Measurements from ENCODE around the gene RNF168. TPM values are rescaled to one million over a fixed set of nuclear protein-coding genes. Genes with fewer than 3 reads are reported as not detected.
"Not testable (repeated sequence)": the region's sequence is repeated elsewhere in the genome, so short reads cannot be mapped to it uniquely, and the experiment has no call there.

Gene RNF168
- total and polyA plus RNA-seq, 2 donors: 8.2 to 20.6 TPM

DNA sequence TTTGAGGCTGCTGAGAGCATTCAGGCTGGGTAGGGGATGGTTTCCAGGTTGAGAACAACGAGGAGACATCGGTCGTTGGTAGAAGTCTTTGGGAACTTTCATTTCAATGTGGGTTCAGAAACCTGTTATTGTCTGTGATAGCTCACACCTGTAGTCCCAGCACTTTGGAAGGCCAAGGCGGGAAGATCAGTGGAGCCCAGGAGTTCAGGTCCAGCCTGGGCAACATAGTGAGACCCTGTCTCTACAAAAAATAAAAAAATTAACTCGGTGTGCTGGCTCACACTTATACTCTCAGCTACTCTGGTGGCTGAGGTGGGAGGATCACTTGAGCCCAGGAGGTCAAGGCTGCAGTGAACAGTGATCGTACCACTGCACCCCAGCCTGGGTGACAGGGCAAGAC is 988 bp upstream of the RNF168 start:
- Histone ChIP-seq H3K4me1 (ENCODE audit: insufficient read depth) (no peaks in the 10 kb centered on the region), H3K4me3 (ENCODE audit: low read depth, low read length) (no peak overlapping the region), H3K27ac (ENCODE audit: low read depth) (no peak overlapping the region), H3K36me3 (ENCODE audit: insufficient read depth) (no peaks in the 10 kb centered on the region)
- no peak for DNase-seq (ENCODE audit: extremely low spot score)
- 94% methylated on average over 6 of the region's 6 CpGs for WGBS

DNA sequence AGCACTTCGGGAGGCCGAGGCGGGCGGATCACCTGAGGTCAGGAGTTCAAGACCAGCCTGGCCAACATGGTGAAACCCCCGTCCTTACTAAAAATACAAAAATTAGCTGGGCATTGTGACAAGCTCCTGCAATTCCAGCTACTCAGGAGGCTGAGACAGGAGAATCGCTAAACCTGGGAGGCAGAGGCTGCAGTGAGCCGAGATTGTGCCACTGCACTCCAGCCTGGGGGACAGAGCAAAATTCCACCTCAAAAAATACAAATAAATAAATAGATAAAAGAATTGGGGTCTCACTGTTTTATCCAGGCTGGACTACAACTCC is 470 bp upstream of the RNF168 start:
- H3K4me1 ChIP-seq (ENCODE audit: insufficient read depth); DNase-seq (ENCODE audit: extremely low spot score); H3K36me3 ChIP-seq (ENCODE audit: insufficient read depth): not testable (repeated sequence)
- H3K4me3 ChIP-seq (ENCODE audit: low read depth, low read length): peak overlapping the region; percentile 87
- WGBS: 24% methylated on average over 7 of the region's 7 CpGs
- H3K27ac ChIP-seq (ENCODE audit: low read depth): peak overlapping the region; percentile 95

DNA sequence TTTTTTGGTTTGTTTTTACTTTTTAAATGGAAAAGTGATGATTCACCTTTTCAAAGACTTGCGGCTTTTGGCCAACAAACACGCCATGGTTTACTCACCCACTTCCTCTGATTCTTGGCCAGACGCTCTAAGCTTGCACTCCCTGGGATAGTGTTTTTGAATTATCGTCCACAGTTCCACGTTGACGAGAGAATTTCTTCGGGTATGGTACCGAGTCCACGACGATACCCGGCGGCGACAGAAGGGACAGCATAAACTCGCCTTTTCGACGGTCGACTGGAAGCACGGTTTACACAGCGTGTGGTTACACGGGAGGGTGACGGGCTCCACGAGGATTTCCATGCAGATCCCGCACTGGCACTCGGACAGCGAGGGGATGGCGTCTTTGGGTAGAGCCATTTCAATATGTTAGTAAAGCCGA is 783 bp downstream of the RNF168 start:
- peak; percentile 29 for DNase-seq (ENCODE audit: extremely low spot score)
- H3K27ac ChIP-seq (ENCODE audit: low read depth): peak overlapping the region; percentile 95
- WGBS: under 1% methylated on average over 27 of the region's 27 CpGs
- no peaks in the 10 kb centered on the region for H3K4me1 ChIP-seq (ENCODE audit: insufficient read depth)
- H3K4me3 ChIP-seq (ENCODE audit: low read depth, low read length): peak overlapping the region; percentile 87
- H3K36me3 ChIP-seq (ENCODE audit: insufficient read depth): no peaks in the 10 kb centered on the region

DNA sequence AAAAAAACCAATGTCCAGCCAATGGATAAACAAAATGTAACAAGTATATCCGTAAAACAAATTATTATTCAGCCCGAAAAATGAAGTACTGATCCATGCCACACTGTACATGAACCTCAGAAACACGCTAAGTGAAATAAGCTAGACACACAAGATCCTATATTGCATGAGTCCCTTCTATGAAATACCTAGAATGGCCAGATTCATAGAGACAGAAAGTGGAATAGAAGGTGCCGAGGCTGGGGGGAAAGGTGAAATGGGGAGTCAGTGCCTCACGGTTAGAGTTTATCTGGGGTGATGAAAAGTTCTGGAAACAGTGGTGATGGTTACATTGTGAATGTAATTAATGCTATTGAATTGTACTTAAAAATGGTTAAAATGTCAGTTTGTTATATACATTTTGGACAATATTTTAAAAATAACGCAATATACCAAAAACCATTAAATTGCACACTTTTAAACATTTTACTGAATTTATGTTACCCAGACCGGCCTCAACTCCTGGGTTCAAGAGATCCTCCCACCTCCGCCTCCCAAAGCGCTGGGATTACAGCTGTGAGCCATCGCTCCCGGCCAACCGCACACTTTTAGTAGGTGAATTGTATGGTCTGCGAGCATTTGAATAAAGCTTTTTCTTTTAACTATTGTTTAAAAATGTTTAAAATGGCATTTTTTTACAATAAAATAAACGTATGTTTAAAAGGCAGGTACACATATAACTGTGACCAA is 2.1 kb downstream of the RNF168 start:
- no peak for DNase-seq (ENCODE audit: extremely low spot score)
- Histone ChIP-seq H3K4me3 (ENCODE audit: low read depth, low read length) (peak overlapping the region; percentile 87), H3K27ac (ENCODE audit: low read depth) (no peak overlapping the region), H3K36me3 (ENCODE audit: insufficient read depth) (peaks cover 1% of the 10 kb centered on the region), H3K4me1 (ENCODE audit: insufficient read depth) (no peaks in the 10 kb centered on the region)
- 7% methylated on average over 14 of the region's 14 CpGs for WGBS

DNA sequence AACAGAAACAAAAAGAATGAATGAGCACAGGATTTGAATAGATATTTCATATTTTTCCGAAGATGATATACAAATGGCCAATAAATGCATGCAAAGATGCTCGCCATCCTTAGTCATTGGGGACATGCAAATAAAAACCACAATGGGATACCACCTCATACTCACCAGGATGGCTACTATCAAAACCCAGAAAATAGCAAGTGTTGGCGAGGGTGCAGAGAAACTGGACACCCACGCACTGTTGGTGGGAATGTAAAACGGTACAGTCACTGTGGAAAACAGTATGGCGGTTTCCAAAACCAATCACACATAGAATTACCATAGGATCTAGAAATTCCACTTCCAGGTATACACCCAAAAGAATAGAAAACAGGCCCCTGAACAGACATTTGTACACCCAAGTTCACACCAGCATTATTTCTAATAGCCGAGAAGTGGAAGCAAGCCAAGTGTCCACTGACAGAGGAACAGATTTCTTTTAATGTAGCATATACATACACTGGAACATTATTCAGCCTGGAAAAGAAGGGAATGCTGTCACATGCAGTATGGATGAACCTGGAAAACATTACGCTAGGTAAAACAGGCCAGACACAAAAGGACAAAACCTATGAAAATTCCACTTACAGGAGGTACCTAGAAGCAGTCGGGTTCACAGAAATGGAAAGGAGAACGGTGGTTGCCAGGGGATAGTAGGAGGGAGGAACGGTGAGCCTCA is 3.6 kb downstream of the RNF168 start:
- H3K36me3 ChIP-seq (ENCODE audit: insufficient read depth): peaks cover 2% of the 10 kb centered on the region
- 71% methylated on average over 11 of the region's 11 CpGs for WGBS
- H3K4me3 ChIP-seq (ENCODE audit: low read depth, low read length): peak overlapping the region; percentile 32
- no peaks in the 10 kb centered on the region for H3K4me1 ChIP-seq (ENCODE audit: insufficient read depth)
- no peak overlapping the region for H3K27ac ChIP-seq (ENCODE audit: low read depth)
- DNase-seq (ENCODE audit: extremely low spot score): no peak

DNA sequence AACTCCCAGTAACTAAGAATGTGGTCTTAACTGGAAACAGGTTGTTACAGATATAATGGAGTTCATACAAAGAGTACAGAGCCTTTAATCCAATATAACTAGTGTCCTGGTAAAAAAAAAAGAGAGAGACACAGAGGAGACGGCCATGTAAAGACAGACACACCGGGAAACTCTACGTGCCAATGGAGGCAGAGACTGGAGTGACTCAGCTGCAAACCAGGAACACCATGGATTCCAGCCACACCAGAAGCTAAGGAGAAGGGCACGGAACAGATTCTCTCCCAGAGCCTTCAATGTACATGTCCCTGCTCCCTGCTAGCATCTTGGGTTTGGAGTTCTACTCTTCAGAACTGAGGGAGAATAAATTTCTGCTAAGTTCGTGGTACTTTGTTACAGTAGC is 4.5 kb downstream of the RNF168 start:
- 81% methylated on average over 5 of the region's 5 CpGs for WGBS
- no peak for DNase-seq (ENCODE audit: extremely low spot score)
- Histone ChIP-seq H3K36me3 (ENCODE audit: insufficient read depth) (peaks cover 2% of the 10 kb centered on the region), H3K4me1 (ENCODE audit: insufficient read depth) (no peaks in the 10 kb centered on the region), H3K27ac (ENCODE audit: low read depth) (no peak overlapping the region), H3K4me3 (ENCODE audit: low read depth, low read length) (no peak overlapping the region)

DNA sequence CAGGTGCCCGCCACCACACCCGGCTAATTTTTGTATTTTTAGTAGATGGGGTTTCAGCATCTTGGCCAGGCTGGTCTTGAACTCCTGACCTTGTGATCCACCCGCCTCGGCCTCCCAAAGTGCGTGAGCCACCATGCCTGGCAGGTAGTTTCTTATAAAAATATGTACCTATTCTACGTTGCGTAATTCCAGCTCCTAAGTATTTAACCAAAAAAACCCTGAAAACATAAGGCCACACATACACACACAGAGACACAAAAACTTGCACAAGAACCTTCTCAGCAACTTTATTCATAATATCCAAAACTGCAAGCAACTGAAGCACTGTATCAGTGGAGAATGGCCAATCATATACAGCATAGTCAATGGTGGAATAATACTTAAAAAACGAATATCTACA is 5.3 kb downstream of the RNF168 start:
- no peak overlapping the region for H3K4me3 ChIP-seq (ENCODE audit: low read depth, low read length)
- H3K36me3 ChIP-seq (ENCODE audit: insufficient read depth): peaks cover 2% of the 10 kb centered on the region
- no peak for DNase-seq (ENCODE audit: extremely low spot score)
- no peak overlapping the region for H3K27ac ChIP-seq (ENCODE audit: low read depth)
- 96% methylated on average over 8 of the region's 8 CpGs for WGBS
- no peaks in the 10 kb centered on the region for H3K4me1 ChIP-seq (ENCODE audit: insufficient read depth)

DNA sequence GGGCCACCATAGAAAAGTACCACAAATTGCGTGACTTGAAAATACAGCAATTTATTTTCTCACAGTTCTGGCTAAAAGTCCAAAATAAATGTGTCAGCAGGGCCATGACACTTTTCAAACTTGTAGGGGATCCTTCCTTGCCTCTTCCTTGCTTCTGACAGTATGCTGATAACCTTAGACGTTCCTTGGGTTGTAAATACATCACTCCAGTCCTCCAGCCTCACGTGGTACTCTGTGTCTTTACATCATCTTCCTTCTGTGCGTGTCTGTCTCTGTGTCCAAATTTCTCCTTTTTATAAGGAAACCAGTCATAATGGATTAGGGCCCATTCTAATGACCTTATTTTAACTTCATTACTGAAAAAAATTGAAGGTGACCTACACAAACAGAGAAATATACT is 7.4 kb downstream of the RNF168 start:
- Histone ChIP-seq H3K4me3 (ENCODE audit: low read depth, low read length) (no peak overlapping the region), H3K27ac (ENCODE audit: low read depth) (no peak overlapping the region), H3K36me3 (ENCODE audit: insufficient read depth) (peaks cover 2% of the 10 kb centered on the region), H3K4me1 (ENCODE audit: insufficient read depth) (no peaks in the 10 kb centered on the region)
- no peak for DNase-seq (ENCODE audit: extremely low spot score)
- 85% methylated on average over 4 of the region's 4 CpGs for WGBS

DNA sequence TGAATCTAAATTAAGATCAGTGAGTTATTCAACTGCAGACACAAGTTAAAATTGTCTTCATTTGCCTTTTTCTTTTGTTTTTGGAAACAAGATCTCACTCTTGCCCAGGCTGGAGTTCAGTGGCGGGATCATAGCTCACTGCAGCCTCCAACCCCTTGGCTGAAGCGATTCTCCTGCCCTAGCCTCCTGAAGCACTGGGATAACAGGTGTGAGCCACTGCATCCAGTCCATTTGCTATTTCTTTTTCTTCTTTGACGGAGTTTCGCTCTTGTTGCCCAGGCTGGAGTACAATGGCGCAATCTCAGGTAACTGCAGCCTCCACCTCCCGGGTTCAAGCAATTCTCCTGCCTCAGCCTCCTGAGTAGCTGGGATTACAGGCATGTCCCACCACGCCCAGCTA is 10.3 kb downstream of the RNF168 start:
- Histone ChIP-seq H3K4me3 (ENCODE audit: low read depth, low read length) (no peak overlapping the region), H3K27ac (ENCODE audit: low read depth) (no peak overlapping the region), H3K4me1 (ENCODE audit: insufficient read depth) (no peaks in the 10 kb centered on the region), H3K36me3 (ENCODE audit: insufficient read depth) (peaks cover 2% of the 10 kb centered on the region)
- DNase-seq (ENCODE audit: extremely low spot score): no peak
- 98% methylated on average over 7 of the region's 7 CpGs for WGBS

DNA sequence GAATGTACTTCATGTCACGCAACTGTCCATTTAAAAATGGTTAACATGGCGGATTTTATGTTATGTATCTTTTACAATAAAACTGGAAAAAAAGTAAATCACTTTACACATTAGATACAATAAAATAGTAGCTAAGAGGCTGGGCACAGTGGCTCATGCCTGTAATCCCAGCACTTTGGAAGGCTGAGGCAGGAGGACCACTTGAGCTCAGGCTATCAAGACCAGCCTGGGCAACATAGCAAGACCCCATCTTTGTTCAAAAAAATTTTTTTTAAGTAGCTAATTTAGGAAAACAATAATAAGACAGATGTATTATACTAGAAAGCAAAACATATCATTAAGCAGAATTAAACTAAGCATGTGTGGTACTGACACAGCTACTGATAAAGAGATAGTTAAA is 11.5 kb downstream of the RNF168 start:
- Histone ChIP-seq H3K27ac (ENCODE audit: low read depth) (no peak overlapping the region), H3K36me3 (ENCODE audit: insufficient read depth) (peaks cover 2% of the 10 kb centered on the region), H3K4me1 (ENCODE audit: insufficient read depth) (no peaks in the 10 kb centered on the region), H3K4me3 (ENCODE audit: low read depth, low read length) (no peak overlapping the region)
- no peak for DNase-seq (ENCODE audit: extremely low spot score)
- WGBS: 97% methylated on average over 2 of the region's 2 CpGs

DNA sequence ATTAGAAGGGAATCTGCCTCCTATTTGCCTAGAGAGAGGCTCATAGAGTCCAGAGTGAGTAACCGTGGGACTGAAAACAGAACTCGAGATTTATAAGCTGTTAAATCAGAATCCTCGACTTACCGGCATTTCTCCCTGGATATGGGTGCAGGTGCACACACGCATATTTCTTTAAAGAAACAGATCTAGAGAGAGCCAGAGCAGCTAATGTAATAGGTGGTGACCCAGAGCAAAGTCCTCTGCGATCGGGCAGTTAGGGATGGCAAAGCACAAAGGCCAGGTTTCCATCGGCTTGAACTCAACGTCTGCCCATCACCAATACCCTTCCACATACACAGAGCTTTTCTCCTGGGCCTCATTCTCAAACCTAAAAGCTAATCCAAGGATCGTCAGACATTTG is 13.8 kb downstream of the RNF168 start:
- no peak overlapping the region for H3K27ac ChIP-seq (ENCODE audit: low read depth)
- no peak overlapping the region for H3K4me3 ChIP-seq (ENCODE audit: low read depth, low read length)
- WGBS: 92% methylated on average over 10 of the region's 10 CpGs
- DNase-seq (ENCODE audit: extremely low spot score): no peak
- no peaks in the 10 kb centered on the region for H3K36me3 ChIP-seq (ENCODE audit: insufficient read depth)
- H3K4me1 ChIP-seq (ENCODE audit: insufficient read depth): no peaks in the 10 kb centered on the region

DNA sequence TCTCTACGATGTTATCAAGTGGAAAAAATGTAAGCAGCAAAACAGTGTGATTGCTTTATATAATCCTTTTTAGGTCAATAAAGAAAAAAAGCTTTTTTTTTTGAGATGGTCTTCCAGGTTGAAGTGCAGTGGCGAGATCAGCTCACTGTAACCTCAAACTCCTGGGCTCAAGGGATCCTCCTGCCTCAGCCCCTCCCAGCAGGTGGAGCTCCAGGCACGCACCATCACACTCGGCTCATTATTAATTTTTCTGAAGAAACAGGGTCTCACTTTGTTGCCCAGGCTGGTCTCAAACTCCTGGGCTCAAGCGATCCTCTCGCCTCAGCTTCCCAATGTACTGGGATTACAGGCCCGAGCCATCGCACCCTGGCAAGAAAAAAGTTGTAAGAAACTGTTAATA is 17.3 kb downstream of the RNF168 start:
- no peak for DNase-seq (ENCODE audit: extremely low spot score)
- Histone ChIP-seq H3K4me3 (ENCODE audit: low read depth, low read length) (no peak overlapping the region), H3K27ac (ENCODE audit: low read depth) (no peak overlapping the region), H3K4me1 (ENCODE audit: insufficient read depth) (no peaks in the 10 kb centered on the region), H3K36me3 (ENCODE audit: insufficient read depth) (peaks cover 2% of the 10 kb centered on the region)
- 88% methylated on average over 8 of the region's 8 CpGs for WGBS

DNA sequence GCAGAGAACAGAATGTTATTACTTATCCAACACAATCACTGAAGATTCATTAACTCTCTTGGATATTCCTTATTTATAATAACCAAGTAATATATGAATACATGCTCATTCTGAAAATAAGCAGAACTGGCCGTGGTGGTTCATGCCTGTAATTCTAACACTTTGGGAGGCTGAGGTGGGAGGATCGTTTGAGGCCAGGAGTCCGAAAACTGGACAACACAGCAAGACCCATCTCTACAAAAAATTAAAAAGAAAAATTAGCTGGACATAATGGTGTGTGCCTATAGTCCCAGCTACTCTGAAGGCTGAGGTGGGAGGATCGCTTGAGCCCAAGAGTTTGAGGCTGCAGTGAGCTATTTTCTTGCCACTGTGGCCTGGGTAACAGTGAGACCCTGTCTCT is 25.9 kb downstream of the RNF168 start:
- Histone ChIP-seq H3K4me3 (ENCODE audit: low read depth, low read length) (no peak overlapping the region), H3K36me3 (ENCODE audit: insufficient read depth) (peaks cover 4% of the 10 kb centered on the region), H3K27ac (ENCODE audit: low read depth) (no peak overlapping the region), H3K4me1 (ENCODE audit: insufficient read depth) (no peaks in the 10 kb centered on the region)
- no peak for DNase-seq (ENCODE audit: extremely low spot score)
- WGBS: 96% methylated on average over 4 of the region's 4 CpGs

DNA sequence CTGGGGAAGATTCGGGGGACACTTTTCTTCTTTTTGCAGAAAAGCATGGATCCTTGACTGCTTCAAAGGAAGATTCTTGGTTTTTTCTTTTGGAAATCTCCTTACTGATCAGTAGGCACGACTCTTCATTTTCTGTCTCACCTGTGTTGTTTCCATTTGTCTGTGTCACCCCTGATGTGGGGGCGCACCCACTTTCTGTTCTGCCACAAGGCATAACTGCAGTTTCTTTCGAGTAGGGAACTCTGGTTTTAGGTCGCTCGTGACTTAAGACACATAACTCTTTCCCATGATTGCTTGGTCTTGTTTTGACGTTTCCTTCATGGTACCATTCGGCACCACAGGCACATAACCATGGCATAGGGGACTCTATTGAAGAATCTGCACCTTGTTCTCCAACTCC is 31.3 kb downstream of the RNF168 start:
- Histone ChIP-seq H3K4me3 (ENCODE audit: low read depth, low read length) (no peak overlapping the region), H3K4me1 (ENCODE audit: insufficient read depth) (no peaks in the 10 kb centered on the region), H3K36me3 (ENCODE audit: insufficient read depth) (peaks cover 6% of the 10 kb centered on the region), H3K27ac (ENCODE audit: low read depth) (no peak overlapping the region)
- 93% methylated on average over 8 of the region's 8 CpGs for WGBS
- no peak for DNase-seq (ENCODE audit: extremely low spot score)
